ENCODE measurements around the gene NECAB2. TPM values are rescaled to one million over a fixed set of nuclear protein-coding genes. Genes with fewer than 3 reads are reported as not detected.

NECAB2 gene
- total RNA-seq, 1 donor from 2014 or later: 1.2 TPM

GRCh38 chr16:83983491-83983890 is 15.4 kb downstream of the NECAB2 start:
- Mint-ChIP-seq H3K27ac (ENCODE audit: unreplicated experiment) (no peak overlapping the region), H3K9me3 (ENCODE audit: unreplicated experiment) (no peaks in the 10 kb centered on the region)
- no peak for DNase-seq (ENCODE audit: low spot score)

GRCh38 chr16:83989300-83989699 is 21.3 kb downstream of the NECAB2 start:
- no peaks in the 10 kb centered on the region for H3K4me1 Mint-ChIP-seq (ENCODE audit: unreplicated experiment)
- no peaks in the 10 kb centered on the region for H3K36me3 Mint-ChIP-seq (ENCODE audit: low read depth, unreplicated experiment)
- no peaks in the 10 kb centered on the region for H3K9me3 Mint-ChIP-seq (ENCODE audit: unreplicated experiment)
- H3K27me3 Mint-ChIP-seq (ENCODE audit: unreplicated experiment): peaks cover 3% of the 10 kb centered on the region
- H3K4me3 Mint-ChIP-seq (ENCODE audit: unreplicated experiment): no peak overlapping the region
- no peak for TF ChIP-seq CTCF (IDR thresholded peaks at IDR 0.05; ENCODE audit: unreplicated experiment)
- no peak for DNase-seq (ENCODE audit: low spot score)
- no peak overlapping the region for H3K27ac Mint-ChIP-seq (ENCODE audit: unreplicated experiment)

More at GRCh38 chr16:83983491-83983890, 15.4 kb downstream of the NECAB2 start:
- peaks cover 6% of the 10 kb centered on the region for H3K36me3 Mint-ChIP-seq (ENCODE audit: low read depth, unreplicated experiment)
- H3K27me3 Mint-ChIP-seq (ENCODE audit: unreplicated experiment): peaks cover 3% of the 10 kb centered on the region
- H3K4me3 Mint-ChIP-seq (ENCODE audit: unreplicated experiment): no peak overlapping the region
- TF ChIP-seq CTCF (IDR thresholded peaks at IDR 0.05; ENCODE audit: unreplicated experiment): no peak
- H3K4me1 Mint-ChIP-seq (ENCODE audit: unreplicated experiment): no peaks in the 10 kb centered on the region

GRCh38 chr16:83990492-83990891 is 22.4 kb downstream of the NECAB2 start:
- no peak for TF ChIP-seq CTCF (IDR thresholded peaks at IDR 0.05; ENCODE audit: unreplicated experiment)
- Mint-ChIP-seq H3K4me1 (ENCODE audit: unreplicated experiment) (no peaks in the 10 kb centered on the region), H3K27me3 (ENCODE audit: unreplicated experiment) (peaks cover 3% of the 10 kb centered on the region), H3K27ac (ENCODE audit: unreplicated experiment) (no peak overlapping the region), H3K4me3 (ENCODE audit: unreplicated experiment) (no peak overlapping the region), H3K36me3 (ENCODE audit: low read depth, unreplicated experiment) (no peaks in the 10 kb centered on the region), H3K9me3 (ENCODE audit: unreplicated experiment) (no peaks in the 10 kb centered on the region)
- DNase-seq (ENCODE audit: low spot score): no peak

- Mint-ChIP-seq H3K4me3 (ENCODE audit: unreplicated experiment) (no peak overlapping the region), H3K27ac (ENCODE audit: unreplicated experiment) (no peak overlapping the region), H3K4me1 (ENCODE audit: unreplicated experiment) (no peaks in the 10 kb centered on the region), H3K36me3 (ENCODE audit: low read depth, unreplicated experiment) (no peaks in the 10 kb centered on the region), H3K9me3 (ENCODE audit: unreplicated experiment) (no peaks in the 10 kb centered on the region), H3K27me3 (ENCODE audit: unreplicated experiment) (peaks cover 3% of the 10 kb centered on the region)
- TF ChIP-seq CTCF (IDR thresholded peaks at IDR 0.05; ENCODE audit: unreplicated experiment): no peak
- DNase-seq (ENCODE audit: low spot score): no peak
Measured at GRCh38 chr16:83992624-83993023, 24.6 kb downstream of the NECAB2 start.

GRCh38 chr16:83994087-83994486 is 26.0 kb downstream of the NECAB2 start:
- no peak for DNase-seq (ENCODE audit: low spot score)
- Mint-ChIP-seq H3K27me3 (ENCODE audit: unreplicated experiment) (peaks cover 3% of the 10 kb centered on the region), H3K4me1 (ENCODE audit: unreplicated experiment) (no peaks in the 10 kb centered on the region), H3K27ac (ENCODE audit: unreplicated experiment) (no peak overlapping the region), H3K9me3 (ENCODE audit: unreplicated experiment) (no peaks in the 10 kb centered on the region), H3K4me3 (ENCODE audit: unreplicated experiment) (no peak overlapping the region), H3K36me3 (ENCODE audit: low read depth, unreplicated experiment) (no peaks in the 10 kb centered on the region)
- no peak for TF ChIP-seq CTCF (IDR thresholded peaks at IDR 0.05; ENCODE audit: unreplicated experiment)
